SK-N-DZ (cell line): Measurements from ENCODE around the gene IFNA17.
"Not testable (repeated sequence)": the region's sequence is repeated elsewhere in the genome, so short reads cannot be mapped to it uniquely, and the experiment has no call there.

Experiments
- DNase-seq: peaks from one replicate; pipeline ENCODE4 v3.0.0-alpha.2; 2015; ENCODE audit warnings: low spot score

The IFNA17 gene

DNA sequence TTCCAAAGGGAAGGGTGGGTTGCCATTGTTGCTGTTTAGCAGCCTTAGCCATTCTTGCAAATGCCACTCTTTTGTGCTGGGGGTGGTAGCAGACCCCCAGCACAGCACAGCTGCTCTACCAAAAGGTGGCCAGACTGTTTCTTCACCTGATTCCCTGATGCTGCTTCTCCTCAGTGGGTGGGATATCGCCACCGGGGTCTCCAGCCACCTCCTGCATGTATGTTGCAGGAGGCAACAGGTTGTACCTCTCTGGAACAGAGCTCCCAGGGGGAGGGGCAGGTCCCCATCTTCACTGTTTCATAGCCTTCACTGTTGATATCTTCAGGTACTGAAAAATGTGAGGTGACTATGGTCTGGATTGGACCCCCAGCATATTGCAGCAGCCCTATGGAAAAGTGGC lies 17.2 kb downstream of the IFNA17 start:
- DNase-seq = not testable (repeated sequence)

DNA sequence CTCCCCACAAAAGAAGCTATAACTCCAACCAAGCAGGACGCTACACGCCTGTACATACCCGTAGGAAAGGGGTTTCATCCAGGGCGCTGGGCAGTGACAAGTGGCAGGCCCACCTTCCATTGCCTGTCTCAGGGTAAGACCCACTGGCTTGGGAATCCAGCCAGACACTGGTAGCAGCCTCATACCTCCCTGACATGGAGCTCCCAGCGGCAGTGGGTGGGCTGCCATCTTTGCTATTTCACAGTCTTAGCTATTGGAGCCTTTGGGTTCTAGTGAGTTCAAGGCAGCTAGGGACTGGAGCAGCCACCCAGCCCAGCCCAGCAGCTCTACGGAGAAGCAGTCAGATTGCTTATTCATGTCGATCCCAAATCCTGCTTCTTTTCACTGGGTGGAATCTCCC lies 17.7 kb downstream of the IFNA17 start:
- no peak for DNase-seq

DNA sequence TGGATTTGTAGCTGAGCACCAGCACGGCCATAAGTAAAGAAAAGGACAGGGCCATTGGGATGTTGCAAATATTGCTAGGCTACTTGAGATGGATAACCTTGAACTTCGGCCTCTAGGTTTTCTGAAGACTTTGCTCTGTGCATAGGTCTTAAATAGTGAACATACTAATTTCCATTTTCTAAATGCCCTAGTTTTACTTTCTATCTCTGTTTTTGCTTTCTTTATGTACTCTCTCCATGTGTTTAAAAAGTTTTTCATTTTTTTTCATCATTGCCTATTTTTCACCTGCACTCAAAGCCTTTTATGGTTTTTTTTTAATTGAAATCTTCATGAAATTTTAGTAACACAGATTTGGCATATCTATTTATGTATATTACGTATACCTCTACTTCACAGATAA lies 21.0 kb downstream of the IFNA17 start, which contains the start of gene IFNA10:
IFNA10 (minus strand) TSS at position 101 of the 400 bp plus-strand sequence; CDS start at position 55, 46 bp downstream.
- DNase-seq = not testable (repeated sequence)

DNA sequence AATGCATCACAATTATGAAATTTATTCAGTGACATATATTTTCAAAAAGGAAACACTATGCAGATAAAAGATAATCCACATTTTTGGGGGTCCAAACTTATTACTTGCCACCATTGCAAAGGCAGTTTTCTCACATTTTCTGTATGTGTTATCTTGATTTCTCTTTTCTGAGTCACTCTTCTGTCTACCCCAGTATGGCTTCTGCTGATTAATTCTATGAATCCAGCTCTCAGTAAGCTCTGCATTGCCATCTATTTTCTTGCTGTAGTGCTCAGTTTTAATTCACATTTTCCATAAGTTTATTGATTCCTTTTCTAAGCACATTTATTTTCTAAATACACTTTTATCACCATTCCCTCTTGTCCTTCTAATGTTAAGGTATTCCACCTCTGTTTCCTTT lies 22.8 kb downstream of the IFNA17 start:
- no peak for DNase-seq

DNA sequence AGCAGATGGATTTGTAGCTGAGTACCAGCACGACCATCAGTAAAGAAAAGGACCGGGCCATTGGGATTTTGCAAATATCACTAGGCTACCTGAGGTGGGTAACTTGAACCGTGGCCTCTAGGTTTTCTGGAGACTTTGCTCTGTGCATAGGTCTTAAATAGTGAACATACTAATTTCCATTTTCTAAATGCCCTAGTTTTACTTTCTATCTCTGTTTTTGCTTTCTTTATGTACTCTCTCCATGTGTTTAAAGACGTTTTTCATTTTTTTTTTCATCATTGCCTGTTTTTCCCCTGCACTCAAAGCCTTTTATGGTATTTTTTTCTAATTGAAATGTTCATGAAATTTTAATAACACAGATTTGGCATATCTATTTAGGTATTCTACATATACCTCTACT lies 25.9 kb downstream of the IFNA17 start, which contains the start of gene IFNA7:
IFNA7 (minus strand) TSS at position 101 of the 400 bp plus-strand sequence; CDS start at position 61, 40 bp downstream.
- not testable (repeated sequence) for DNase-seq

DNA sequence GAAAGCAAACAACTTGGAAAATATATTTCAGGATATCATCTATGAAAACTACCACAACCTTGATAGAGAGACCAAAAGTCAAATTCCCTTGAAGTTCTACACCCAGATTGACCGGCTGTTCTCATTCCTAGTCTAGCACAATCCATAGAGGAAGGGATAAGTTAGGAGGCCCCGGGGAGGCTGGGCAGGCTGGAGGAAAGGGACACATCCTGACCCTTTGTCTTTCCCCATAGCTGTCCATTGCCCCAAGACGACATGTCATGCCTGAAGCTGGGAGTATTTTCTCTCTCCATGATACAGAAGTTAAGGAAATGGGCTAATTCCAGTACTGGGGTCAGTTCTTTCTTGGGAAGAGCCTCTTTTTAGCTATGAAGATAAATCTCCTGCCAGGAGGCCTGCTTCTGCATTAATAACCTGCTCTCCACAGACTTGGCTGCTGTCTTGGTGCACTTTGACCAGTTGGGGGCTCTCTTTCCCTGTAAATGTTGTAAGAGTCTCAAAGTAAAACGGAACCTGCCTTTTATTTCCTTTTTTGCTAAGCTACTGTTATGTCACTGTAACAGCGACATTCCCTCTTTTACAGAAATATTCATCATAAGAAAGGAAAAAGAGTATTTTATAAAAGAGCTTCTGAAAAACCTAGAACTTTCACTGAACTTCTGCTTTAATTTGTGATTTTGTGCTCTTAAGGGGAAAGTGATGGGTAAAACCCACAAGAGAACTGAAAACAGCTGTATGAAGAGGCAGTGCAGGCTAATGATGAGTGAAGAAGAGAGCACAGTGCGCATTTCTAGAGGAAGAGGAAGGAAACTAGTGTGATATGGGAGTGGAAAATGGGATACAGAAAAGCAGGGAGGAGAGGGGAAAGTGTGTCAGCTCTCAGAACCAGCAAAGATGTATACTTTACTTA lies 32.9 kb downstream of the IFNA17 start:
- not testable (repeated sequence) for DNase-seq

DNA sequence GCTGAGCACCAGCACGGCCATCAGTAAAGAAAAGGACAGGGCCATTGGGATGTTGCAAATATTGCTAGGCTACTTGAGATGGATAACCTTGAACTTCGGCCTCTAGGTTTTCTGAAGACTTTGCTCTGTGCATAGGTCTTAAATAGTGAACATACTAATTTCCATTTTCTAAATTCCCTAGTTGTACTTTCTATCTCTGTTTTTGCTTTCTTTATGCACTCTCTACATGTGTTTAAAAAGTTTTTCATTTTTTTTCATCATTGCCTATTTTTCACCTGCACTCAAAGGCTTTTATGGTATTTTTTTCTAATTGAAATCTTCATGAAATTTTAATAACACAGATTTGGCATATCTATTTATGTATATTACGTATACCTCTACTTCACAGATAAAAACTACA lies 40.5 kb downstream of the IFNA17 start, which contains the start of gene IFNA4:
IFNA4 (minus strand) TSS at position 101 of the 400 bp plus-strand sequence; CDS start at position 45, 56 bp downstream.
- DNase-seq = not testable (repeated sequence)

DNA sequence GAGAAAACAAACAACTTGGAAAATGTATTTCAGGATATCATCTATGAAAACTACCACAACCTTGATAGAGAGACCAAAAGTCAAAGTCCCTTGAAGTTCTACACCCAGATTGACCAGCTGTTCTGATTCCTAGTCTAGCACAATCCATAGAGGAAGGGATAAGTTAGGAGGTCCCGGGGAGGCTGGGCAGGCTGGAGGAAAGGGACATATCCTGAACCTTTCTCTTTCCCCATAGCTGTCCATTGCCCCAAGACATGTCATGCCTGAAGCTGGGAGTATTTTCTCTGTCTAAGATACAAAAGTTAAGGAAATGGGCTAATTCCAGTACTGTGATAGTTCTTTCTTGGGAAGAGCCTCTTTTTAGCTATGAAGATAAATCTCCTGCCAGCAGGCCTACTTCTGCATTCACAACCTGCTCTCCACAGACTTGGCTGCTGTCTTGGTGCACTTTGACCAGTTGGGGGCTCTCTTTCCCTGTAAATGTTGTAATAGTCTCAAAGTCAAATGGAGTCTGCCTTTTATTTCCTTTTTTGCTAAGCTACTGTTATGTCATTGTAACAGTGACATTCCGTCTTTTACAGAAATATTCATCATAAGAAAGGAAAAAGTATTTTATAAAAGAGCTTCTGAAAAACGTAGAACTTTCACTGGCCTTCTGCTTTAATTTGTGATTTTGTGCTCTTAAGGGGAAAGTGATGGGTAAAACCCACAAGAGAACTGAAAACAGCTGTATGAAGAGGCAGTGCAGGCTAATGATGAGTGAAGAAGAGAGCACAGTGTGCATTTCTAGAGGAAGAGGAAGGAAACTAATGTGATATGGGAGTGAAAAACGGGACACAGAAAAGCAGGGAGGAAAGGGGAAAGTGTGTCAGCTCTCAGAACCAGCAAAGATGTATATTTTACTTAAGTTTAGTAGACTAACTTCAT lies 44.9 kb downstream of the IFNA17 start:
- DNase-seq = not testable (repeated sequence)
